Right atrium auricular region (tissue), 2 donors: Measurements from ENCODE around the gene SELENOI. TPM values are rescaled to one million over a fixed set of nuclear protein-coding genes. Genes with fewer than 3 reads are reported as not detected.

Experiments
- DNase-seq: peaks from one replicate; pipeline ENCODE4 v3.0.0-alpha.2; 2019; ENCODE audit warnings: low spot score
- H3K27ac ChIP-seq, 2 donors: fragments of 200-600 bp; sonication (generic); 1 replicate in 1 of 2; 2 replicates in 1 of 2; pipeline ENCODE4 v1.5.1; 2016 to 2019
- H3K27me3 ChIP-seq, 2 donors: fragments of 200-600 bp; sonication (generic); one replicate each; pipeline versions ENCODE4 v1.5.1 to v1.6.0; 2017 to 2019
- H3K36me3 ChIP-seq: fragments of 200-600 bp; sonication (generic); one replicate; pipeline ENCODE4 v1.5.1; 2016
- H3K4me1 ChIP-seq, 2 donors: fragments of 200-600 bp; sonication (generic); one replicate each; pipeline versions ENCODE4 v1.5.1 to v1.6.0; 2017 to 2019
- H3K4me3 ChIP-seq, 2 donors: fragments of 200-600 bp; sonication (generic); 1 replicate in 1 of 2; 2 replicates in 1 of 2; pipeline ENCODE4 v1.5.1; 2017 to 2019; ENCODE audit warnings: mild to moderate bottlenecking in 1 of 2, moderate library complexity in 1 of 2
- H3K9me3 ChIP-seq, 2 donors: fragments of 200-600 bp; sonication (generic); one replicate each; pipeline ENCODE4 v1.5.1; 2019
- total RNA-seq, 2 donors: library from RNA; depleted of rRNA; stranded (reverse); fragments of >200 nt; gene quantifications; one replicate each; pipeline ENCODE4 v1.1.0, GENCODE V29; 2016
- TF ChIP-seq, protein P1 (sequence below), 2 donors: fragments of 200-600 bp; sonication (generic); IDR thresholded peaks; one replicate each; pipeline ENCODE4 v1.5.1; 2019; ENCODE audit warnings: antibody characterized with exemption in 2 of 2

The SELENOI gene
- total RNA-seq, 2 donors from 2014 or later = 7.6 to 11.6 TPM

DNA sequence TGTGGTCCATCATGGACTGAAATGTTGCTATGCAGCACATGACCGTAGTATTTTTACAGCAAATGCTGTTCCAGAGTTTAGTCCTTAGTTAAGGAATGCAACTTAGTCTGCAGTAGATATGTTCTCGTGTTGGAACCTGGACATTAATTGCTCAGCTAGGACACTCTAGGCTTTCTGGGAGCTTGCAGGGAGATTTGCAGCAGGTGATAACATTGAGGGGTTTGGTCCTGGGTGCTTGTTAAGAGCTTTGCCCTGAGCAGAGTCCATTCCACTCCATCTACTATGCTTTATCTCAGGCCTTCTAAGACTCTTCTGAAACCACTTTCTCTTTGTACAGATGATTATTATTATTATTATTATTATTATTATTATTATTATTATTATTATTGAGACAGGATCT lies 82.9 kb downstream of the SELENOI start:
- TF ChIP-seq, protein P1, sequence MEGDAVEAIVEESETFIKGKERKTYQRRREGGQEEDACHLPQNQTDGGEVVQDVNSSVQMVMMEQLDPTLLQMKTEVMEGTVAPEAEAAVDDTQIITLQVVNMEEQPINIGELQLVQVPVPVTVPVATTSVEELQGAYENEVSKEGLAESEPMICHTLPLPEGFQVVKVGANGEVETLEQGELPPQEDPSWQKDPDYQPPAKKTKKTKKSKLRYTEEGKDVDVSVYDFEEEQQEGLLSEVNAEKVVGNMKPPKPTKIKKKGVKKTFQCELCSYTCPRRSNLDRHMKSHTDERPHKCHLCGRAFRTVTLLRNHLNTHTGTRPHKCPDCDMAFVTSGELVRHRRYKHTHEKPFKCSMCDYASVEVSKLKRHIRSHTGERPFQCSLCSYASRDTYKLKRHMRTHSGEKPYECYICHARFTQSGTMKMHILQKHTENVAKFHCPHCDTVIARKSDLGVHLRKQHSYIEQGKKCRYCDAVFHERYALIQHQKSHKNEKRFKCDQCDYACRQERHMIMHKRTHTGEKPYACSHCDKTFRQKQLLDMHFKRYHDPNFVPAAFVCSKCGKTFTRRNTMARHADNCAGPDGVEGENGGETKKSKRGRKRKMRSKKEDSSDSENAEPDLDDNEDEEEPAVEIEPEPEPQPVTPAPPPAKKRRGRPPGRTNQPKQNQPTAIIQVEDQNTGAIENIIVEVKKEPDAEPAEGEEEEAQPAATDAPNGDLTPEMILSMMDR (IDR thresholded peaks at IDR 0.05) = no peak
- H3K4me1 ChIP-seq = no peaks in the 10 kb centered on the region
- no peak overlapping the region for H3K4me3 ChIP-seq
- H3K27ac ChIP-seq = no peak overlapping the region
- H3K9me3 ChIP-seq = no peaks in the 10 kb centered on the region
- H3K27me3 ChIP-seq = no peaks in the 10 kb centered on the region
- DNase-seq = no peak
- H3K36me3 ChIP-seq = no peaks in the 10 kb centered on the region

DNA sequence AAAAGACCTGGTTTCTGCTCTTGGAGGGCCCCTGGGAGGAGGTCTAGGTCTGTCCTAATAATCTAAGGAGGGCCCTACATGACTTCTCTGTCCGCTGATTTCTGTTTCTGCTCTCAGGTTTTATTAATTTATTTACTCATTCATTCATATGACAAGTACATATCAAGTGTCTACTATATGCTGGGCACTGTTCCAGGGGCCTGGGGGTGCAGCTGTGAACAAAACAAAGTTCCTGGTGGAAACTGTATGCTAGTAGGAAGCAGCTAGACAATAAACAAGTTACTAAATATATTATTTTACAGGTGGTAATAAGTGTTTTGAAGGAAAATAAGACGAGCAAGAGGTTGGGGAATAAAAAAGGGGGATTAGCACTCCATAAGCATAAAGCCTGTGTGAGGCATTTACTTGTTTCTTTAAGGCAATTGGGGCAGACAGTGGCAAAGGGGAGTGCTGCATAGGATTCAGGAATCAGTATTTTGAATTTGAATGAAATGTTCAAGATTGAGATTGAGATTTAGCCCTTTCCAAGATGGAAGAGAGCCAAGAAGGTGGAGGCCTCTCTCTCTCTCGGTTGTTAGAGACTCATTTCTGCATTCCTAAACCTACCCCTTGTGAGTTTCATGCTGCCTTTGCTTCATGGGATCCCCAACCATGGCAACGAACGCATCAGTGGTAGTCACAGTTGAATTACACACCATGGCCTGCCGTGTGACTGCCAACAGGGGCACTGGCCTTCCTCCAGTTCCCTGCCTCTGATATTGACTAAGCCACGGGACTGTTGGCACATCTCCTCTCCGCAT lies 84.0 kb downstream of the SELENOI start:
- Histone ChIP-seq H3K27me3 (no peaks in the 10 kb centered on the region), H3K9me3 (no peaks in the 10 kb centered on the region), H3K36me3 (no peaks in the 10 kb centered on the region), H3K27ac (no peak overlapping the region), H3K4me1 (no peaks in the 10 kb centered on the region), H3K4me3 (no peak overlapping the region)
- TF ChIP-seq, protein P1 (IDR thresholded peaks at IDR 0.05) = no peak
- no peak for DNase-seq

DNA sequence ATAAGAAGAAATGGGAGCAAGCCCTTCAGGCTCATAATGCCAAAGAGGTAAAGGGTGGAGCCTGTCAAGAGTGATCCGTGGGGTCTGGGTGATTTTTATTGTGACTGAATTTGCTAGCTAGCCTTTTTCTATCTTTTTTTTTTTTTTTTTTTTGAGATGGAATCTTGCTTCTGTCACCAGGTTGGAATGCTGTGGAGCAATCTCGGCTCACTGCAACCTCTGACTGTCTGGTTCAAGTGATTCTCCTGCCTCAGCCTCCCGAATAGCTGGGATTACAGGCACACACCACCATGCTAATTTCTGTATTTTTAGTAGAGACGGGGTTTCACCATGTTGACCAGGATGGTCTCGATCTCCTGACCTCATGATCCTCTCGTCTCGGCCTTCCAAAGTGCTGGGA lies 84.9 kb downstream of the SELENOI start:
- no peaks in the 10 kb centered on the region for H3K4me1 ChIP-seq
- H3K9me3 ChIP-seq = no peaks in the 10 kb centered on the region
- TF ChIP-seq, protein P1 (IDR thresholded peaks at IDR 0.05) = no peak
- H3K27ac ChIP-seq = no peak overlapping the region
- no peak for DNase-seq
- no peaks in the 10 kb centered on the region for H3K27me3 ChIP-seq
- H3K36me3 ChIP-seq = no peaks in the 10 kb centered on the region
- H3K4me3 ChIP-seq = no peak overlapping the region

DNA sequence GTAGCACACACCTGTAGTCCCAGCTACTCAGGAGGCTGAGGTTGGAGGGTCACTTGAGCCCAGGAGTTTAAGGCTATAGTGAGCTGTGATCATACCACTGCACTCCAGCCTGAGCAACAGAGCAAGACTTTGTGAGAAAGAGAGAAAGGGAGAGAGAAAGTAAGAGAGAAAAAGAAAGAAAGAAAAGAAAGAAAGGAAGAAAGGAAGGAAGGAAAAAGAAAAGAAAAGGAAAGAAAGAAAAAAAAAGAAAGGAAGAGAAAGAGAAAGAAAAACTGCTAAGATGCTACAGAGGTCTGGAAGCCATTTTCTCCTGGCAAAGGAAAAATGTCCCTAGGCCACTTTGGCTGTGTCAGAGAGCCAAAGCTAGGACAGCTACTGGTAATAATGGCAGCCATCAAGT lies 86.4 kb downstream of the SELENOI start:
- Histone ChIP-seq H3K4me3 (no peak overlapping the region), H3K27ac (no peak overlapping the region), H3K4me1 (no peaks in the 10 kb centered on the region), H3K27me3 (no peaks in the 10 kb centered on the region), H3K9me3 (no peaks in the 10 kb centered on the region), H3K36me3 (no peaks in the 10 kb centered on the region)
- TF ChIP-seq, protein P1 (IDR thresholded peaks at IDR 0.05) = no peak
- no peak for DNase-seq

DNA sequence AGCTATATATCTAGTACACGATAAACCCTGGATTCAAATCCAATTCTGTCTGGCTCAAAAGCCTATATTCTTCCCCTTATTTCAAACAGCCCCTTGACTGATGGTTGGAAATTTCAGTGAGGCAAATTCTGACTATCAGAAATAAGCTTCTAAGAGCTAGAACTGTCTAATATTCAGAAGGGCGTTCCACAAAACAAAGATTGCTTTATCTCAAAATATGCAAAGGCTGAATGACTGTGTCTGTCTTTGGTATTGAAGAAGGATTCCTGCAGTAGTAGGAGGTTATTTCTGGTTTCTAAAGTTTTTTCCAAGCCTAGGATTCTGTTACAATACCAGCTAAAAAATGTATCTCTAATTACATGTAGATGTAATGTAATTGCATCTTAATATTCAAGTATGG lies 86.9 kb downstream of the SELENOI start:
- Histone ChIP-seq H3K27me3 (no peaks in the 10 kb centered on the region), H3K9me3 (no peaks in the 10 kb centered on the region), H3K4me3 (no peak overlapping the region), H3K27ac (no peak overlapping the region), H3K36me3 (no peaks in the 10 kb centered on the region), H3K4me1 (no peaks in the 10 kb centered on the region)
- DNase-seq = no peak
- TF ChIP-seq, protein P1 (IDR thresholded peaks at IDR 0.05) = no peak

DNA sequence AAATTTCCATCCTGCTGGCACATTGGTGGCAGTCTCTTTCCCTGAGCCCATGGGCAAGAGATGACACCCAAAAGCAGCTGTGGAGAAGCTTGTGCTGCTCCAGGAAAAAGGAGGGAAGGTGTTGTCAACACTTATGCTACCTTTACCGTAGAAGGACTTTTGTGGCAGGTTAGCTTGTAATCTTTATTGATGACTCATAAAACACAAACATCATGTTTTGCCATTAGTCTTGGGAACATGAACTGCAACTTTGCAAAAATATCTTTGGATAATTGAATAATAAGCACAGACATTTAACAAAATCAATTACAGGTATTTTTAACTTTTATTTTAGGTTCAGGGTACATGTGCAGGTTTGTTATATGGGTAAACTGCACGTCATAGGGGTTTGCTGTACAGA lies 89.2 kb downstream of the SELENOI start:
- Histone ChIP-seq H3K27ac (no peak overlapping the region), H3K9me3 (no peaks in the 10 kb centered on the region), H3K27me3 (no peaks in the 10 kb centered on the region), H3K36me3 (no peaks in the 10 kb centered on the region), H3K4me1 (no peaks in the 10 kb centered on the region), H3K4me3 (no peak overlapping the region)
- DNase-seq = no peak
- TF ChIP-seq, protein P1 (IDR thresholded peaks at IDR 0.05) = no peak
